Stimulated activated CD4-positive, alpha-beta T cell treated with anti-CD3 and anti-CD28 coated beads, TNF-alpha, amount 100 ng/mL, for 24 hours (primary cell): ENCODE results near the gene FCN2.

Experiments
- DNase-seq, 3 experiments: peaks; one replicate each; pipeline ENCODE4 v3.0.0-alpha.2; 2020; ENCODE audit warnings: low read depth in 3 of 3

Gene FCN2

DNA sequence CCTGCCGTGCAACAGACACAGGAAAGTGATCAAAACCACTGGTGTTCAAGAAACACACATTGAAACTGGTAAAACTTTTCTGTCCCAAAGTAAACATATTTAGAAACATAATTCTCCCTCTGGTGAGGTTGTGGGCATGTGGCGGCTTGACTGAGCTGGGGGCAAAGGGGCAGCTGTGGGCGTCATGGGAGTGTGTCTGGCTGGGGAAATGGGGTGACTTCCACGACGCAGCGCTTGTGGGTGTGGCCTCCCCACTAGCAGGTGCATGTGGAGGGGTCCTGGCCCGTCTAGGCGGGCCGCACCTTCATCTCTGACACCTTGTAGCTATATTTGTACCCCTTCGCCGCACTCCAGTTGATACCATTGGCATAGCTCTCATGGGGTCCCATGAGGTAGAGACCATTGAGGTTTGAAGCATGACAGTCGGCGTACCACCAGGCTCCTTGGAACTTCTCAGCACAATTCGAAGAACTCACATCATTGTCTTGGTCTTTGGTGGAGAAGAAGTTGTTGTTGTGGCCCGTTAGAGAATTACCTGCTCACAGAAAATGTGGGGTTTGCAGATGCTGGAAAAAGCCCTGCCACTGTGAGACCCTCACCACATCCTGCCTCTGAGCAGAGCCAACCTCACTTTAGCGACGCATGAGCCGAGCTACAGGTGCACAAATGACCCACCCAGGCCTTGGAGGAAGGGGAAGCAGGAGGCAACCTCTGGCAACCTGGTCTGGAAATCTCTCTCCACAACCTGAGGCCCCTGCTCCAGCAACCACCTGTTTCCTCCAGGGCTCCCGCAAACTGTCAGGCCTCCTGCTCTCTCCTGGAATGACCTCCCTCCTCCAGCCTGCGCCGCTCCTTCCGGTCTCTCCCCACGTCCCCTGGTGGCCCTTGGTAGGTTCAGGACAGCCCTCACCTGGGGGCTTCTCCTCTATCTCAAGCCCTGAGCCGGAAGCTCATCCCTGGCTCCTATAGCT is 29.2 kb downstream of the FCN2 start:
- DNase-seq, result no peak

DNA sequence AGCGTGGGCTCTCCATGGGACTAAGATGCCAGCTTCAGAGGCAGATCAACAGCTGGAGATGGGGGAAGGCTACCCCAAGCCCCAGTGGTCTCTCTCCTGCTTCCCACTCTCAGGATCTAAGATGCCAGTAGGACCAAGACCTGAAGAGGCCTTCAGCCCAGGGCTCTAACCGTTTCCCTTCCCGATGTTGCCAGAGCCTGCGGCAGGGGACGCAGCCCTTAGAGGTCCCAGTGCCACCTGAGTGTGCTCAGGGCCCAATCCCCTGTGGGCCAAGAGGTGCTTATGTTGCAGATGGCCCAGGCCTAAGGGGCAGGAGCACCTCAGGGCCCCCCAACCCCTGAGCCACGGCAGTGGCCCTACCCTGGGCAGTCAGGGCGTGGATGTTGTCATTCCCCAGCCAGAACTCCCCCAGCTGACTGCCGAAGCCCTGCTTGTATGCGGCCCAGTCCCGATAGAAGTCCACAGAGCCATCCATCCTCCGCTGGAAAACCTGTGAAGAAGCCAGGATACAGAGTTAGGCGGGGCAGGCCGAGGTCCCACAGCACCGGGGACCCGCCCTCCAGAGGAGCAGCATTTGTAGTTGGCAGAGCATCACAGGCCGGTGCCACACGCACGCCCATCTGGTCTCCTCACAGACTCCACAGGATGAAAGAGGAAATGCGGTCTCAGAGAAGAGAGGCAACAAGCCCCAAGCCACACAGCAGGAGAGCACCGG is 31.7 kb downstream of the FCN2 start:
- DNase-seq, result no peak

GRCh38 chr9:134913041-134913712 is 32.6 kb downstream of the FCN2 start:
- DNase-seq, result no peak

DNA sequence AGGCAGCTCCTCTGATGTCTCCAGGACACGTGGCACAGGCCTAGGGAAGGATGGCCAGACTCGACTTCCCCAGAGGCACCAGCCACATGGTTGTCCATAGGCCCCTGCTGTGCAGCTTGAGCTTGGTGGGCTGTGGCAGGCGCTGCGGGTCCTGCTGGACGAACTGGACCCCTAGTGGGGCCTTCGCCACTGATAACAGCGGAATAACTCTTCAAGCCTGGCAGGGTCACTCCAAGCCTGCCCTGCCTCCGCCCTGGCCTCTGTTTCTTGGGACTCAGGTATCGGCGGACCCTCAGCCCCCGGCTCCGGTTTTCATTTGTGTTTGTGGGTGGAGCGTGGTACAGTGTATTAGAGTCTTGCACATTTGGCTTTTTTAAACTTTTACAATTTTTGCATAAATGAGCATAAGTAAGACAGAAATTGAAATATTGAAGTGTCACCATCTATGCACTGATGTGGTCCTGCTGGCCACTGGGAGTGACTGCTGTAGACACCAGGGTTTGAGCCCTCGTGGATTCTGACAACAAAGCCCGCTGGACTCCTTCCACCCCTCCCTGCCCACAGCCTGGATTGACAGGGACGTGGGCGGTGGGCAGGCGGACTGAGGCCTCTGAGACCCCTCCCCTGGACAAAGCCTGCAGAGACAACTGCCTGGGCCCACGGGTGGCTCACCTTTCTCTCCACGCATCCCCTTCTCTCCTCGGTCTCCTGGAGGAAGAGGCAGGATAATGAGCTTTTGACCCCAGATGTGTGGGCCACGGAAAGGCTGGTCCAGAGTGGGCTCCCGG is 33.3 kb downstream of the FCN2 start:
- DNase-seq, result no peak

DNA sequence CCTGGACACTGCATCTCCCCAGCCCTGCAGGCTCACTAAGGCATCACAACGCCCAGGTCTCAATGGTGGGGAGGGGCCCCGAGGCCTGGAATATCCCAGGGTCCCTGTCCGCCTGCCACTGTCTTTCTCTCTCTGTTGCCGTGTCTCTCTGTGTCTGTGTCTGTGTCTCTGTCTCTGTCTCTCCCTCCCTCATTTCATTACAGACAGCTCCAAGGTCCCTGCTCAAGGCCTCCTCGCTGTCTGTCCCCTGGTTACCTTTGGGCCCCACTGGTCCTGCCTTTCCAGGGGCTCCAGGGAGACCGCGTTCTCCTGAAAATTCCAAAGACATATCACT is 33.9 kb downstream of the FCN2 start:
- DNase-seq, result no peak

DNA sequence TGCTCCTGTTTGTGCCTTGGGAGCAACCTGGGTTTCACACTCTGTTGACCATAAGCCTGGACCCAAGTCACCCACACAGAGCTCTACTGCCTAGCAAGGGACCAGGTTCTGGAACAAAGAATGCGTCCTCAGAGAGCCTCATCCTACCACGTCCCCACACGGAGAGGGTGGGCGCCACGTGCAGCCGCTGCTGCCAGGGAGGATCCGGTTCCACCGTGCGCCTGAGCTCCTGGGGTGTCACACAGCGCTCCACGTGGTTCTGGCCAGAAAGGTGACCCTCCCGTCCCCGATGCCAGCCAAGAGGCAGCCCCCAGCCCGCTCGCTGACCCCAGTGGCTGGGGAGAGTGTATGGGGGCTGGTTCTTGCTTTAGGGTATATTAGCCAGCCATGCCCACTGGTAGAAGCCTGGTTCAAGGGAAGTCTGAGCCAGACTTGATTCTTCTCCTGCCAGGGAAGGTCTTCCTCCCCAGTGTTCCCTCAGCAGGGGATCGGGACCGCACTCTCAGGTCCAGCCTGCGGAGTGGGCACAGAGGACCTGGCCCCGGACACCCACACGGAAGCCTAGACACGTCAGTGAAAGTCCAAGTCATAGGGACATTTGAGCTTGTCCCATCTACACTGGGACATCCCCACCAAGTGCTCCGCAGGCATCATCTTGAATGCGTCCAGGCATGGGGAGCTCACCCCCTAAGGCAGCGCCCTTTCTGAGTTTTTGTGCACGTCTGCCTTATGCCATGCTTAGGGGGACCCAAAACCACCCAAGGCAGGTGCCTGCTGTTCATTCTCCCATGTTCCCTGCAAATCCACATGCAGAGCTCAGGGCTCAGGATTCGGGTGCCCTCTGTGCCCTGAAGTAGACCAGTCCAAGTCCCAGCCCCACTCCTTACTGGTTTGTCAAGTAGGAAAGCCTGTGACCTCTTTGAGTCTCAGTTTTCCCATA is 34.7 kb downstream of the FCN2 start:
- no peak for DNase-seq

DNA sequence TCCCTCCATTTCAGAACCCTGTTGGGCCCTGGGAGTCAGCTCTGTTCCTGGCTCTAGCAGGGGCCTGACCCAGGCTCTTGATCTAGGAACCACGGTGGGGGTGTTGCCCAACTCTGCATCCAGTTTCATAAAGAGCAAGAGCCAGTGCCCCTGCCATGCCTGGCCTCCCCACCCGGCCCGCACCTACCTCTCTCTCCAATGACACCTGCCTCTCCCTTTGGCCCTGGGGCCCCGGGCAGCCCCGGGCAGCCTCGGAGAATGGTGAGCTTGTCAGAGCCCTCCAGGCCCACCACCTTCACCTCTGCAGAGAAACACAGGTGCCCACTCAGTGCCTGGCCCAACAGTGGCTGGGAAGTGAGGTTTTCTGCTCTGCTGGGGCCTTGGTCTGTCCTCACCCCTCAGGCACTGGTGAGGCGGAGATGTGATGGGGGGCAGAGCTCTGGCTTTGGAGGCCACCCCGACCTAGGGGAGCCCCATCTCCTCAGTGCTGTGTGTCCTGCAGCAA is 35.6 kb downstream of the FCN2 start:
- no peak for DNase-seq

DNA sequence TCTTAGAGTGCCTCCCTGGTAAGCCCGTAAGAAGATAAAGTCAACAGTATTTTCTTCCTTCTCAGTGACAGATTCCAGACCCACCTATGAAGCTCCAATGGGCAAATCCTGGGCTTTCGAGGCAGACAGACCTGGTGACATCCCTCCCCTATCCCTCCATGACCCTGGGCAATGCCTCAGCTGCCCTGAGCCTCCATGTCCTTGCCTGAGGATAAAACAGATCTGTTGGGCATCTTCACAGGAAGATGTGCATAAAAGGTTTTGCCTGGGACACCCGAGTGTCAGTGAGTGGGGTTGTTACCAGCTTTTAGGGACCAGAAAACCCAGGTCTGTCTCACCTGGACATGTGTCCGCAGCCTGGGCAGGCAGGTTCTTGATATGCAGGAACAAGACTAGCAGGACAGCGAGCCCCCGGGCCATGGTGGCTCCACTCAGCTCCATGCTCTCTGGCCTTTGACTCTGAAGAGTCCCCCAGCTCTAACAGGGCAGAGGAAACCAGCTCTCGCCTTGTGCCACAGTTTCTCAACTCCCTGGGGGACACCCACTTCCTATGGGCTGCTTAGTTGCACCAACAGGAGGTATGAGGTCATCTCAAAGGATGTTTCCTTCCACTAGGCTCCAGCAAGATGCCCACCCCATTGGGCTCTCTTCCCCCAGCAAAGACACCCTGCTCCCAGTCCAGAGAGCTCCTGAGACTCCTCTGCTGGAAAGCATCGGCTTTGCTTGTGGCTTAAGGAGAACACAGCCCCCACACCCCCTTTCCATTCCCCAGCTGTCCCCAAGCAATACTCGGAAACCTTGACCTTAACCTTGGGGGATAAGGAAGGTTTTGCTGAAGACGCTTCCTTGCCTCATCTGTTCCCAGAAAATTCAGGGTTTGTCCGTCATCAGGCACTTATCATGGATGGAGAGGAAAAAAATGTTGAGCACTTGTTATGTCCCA is 37.1 kb downstream of the FCN2 start, which contains the start of gene FCN1:
FCN1 (minus strand) TSS at position 482 of the 943 bp plus-strand sequence; CDS start at position 441, 41 bp downstream.
- DNase-seq, result no peak

- no peak for DNase-seq
These were observed 38.0 kb downstream of the FCN2 start for GRCh38 chr9:134918646-134919045.

DNA sequence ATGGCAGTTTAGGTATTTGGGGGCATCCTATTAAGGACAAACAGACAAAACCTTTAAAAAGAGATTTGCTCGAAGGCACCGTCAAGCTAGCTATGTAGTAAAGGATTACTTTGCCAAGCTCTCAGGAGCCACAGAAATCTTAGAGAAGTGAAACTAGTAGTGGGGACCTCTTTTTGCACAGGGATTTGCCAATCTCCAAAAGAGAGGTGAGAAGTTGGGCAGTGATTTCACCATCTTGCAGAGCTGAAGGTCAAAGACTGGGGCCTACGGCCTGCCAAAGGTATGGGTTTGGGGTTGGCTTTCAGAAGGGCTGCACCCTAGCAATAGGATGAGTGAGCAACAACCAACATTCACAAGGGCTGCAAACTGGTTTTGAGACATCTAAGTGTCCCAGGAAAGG is 38.7 kb downstream of the FCN2 start:
- DNase-seq, result no peak

GRCh38 chr9:134922066-134922931 is 41.7 kb downstream of the FCN2 start:
- DNase-seq, result no peak

- no peak for DNase-seq
These were observed 42.3 kb downstream of the FCN2 start for GRCh38 chr9:134922932-134923240.

DNA sequence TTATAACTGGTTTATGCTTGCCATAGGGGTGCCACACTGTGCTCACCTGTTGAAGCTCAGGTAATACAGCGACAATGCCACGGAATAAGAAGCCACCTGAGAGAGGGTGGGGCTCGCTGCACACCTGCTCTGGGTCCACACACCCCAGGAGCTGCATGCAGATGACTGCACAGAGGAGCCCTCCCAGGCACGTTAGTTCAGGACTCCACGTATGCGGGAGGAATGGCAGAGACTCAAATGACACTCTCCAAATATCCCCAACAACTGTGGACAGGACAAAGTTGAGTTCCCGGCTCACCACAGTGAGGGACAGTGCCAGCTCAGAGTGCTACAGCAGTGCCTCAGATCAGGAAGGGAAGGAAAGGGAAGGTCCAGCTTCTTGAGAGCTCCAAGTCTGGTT is 42.9 kb downstream of the FCN2 start:
- DNase-seq, result no peak

DNA sequence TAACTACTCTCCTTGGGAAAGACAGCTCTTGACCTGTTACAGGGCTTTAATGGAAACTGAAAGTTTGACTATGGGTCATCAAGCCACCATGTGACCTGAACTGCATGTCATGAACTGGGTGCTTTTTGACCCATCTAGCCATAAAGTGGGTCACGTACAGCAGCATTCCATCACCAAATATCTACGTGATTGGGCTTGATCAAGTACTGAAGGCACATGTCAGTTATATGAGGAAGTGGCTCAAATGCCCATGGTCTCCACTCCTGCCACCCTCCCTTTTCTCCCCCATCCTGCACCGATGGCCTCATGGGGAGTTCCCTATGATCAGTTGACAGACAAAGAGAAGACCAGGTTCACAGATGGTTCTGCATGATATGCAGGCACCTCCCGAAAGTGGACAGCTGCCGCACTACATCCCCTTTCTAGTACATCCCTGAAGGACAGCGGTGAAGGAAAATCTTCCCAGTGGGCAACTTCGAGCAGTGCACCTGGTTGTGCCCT is 44.5 kb downstream of the FCN2 start:
- no peak for DNase-seq

DNA sequence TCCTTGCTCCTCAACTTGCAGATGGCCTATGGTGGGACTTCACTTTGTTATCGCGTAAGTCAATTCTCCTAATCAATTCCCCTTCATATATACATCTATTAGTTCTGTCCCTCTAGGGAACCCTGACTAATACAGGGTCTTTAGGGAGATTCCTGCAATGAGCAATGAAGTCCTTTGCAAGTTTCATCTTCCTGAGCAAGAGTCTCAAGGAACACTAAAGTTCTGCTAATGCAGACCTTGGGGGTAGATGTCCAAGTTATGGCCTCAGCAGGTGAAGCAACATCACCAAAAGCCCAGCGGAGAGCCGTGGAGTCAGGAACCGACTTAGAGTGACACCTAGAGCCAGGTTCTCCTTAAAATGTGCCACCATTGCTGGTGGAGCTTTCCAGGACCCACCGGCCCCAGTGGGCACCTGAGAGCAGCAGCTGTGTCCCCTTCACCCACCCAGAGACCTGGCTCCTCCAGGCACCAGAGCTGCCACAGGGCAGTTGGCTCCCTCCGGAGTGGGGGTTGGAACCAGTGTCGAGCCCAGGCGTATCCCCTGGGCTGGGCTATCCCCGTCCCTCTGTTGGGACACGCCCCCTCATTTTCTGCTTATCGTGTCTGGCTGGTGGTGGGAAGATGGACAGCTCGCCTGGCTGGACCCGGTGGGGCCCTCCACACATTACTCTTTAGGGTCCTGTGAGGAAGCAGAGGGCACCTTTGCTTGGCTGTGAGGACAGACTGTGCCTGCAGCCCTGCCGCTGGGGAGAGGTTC is 48.0 kb downstream of the FCN2 start:
- DNase-seq, result no peak

- no peak for DNase-seq
These were observed 48.9 kb downstream of the FCN2 start for GRCh38 chr9:134929193-134930158.
